ENCODE results near the gene NLRP11. TPM values are rescaled to one million over a fixed set of nuclear protein-coding genes. Genes with fewer than 3 reads are reported as not detected.

NLRP11 gene
- total RNA-seq: not detected

DNA sequence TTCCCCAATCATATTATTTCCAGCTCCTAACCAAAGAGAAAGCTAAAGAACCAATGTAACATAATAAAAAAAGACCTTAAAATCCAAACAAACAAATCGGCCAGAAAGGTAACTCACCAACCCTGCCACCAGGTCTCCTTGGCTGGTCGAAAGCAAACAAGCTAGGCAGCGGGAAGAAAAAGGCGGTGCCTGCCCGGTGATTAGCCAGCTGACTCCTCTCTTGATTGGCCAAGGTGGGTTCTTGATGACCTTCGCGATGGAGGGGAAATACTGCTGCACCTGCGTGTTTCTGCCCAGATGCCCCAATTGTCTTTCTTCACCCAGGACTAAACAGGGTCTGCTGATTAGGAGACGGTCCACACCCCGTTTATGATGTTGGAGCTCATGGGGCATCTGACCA lies at the start of gene NLRP11:
Gene NLRP11, minus strand, starts transcription at position 154 of the 400 bp plus-strand sequence. CDS start 13,825 bp downstream, outside the sequence.
- DNase-seq (ENCODE audit: extremely low spot score in 2 of 2): no peak
- no peak within 1 kb of the TSS for H3K27ac ChIP-seq
- H3K9me3 ChIP-seq: no peaks in the 10 kb centered on the region
- no peaks in the 10 kb centered on the region for H3K27me3 ChIP-seq
- TF ChIP-seq CTCF (IDR thresholded peaks at IDR 0.05): no peak
- intact Hi-C loops (cut with DNase I): no loop called here
- H3K36me3 ChIP-seq: no peaks in the 10 kb centered on the region
- no peak within 1 kb of the TSS for H3K4me3 ChIP-seq
- no peaks in the 10 kb centered on the region for H3K4me1 ChIP-seq

GRCh38 chr19:55877211-55877610 lies 45.4 kb upstream of the NLRP11 start:
- intact Hi-C loops (cut with DNase I): no loop called here
- DNase-seq (ENCODE audit: extremely low spot score in 2 of 2): no peak
- no peak overlapping the region for H3K27ac ChIP-seq

DNA sequence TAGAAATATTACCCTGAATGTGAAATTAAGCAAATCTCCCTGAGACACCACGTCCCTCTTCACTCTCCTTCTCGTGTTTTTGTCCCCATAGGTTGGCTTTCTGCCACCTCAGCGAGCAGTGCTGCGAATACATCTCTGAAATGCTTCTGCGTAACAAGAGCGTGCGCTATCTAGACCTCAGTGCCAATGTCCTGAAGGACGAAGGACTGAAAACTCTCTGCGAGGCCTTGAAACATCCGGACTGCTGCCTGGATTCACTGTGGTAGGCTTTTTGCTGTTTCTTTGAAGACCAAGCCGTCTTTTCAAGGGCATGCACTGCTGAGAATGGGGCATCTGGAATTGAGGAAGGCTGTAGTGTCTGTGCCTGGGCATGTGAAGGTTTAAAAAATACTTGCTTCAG lies 38.9 kb upstream of the NLRP11 start:
- no peak for TF ChIP-seq CTCF (IDR thresholded peaks at IDR 0.05)
- TF ChIP-seq POLR2AphosphoS5 (IDR thresholded peaks at IDR 0.05; ENCODE audit: insufficient read depth in 1 of 2, low read depth in 1 of 2): no peak
- TF ChIP-seq POLR2A (IDR thresholded peaks at IDR 0.05): no peak
- H3K36me3 ChIP-seq: no peaks in the 10 kb centered on the region
- H3K27ac ChIP-seq: no peak overlapping the region
- DNase-seq (ENCODE audit: extremely low spot score in 2 of 2): no peak
- H3K4me1 ChIP-seq: no peaks in the 10 kb centered on the region
- intact Hi-C loops (cut with DNase I): no loop called here
- H3K9me3 ChIP-seq: no peaks in the 10 kb centered on the region
- no peak overlapping the region for H3K4me3 ChIP-seq
- no peaks in the 10 kb centered on the region for H3K27me3 ChIP-seq

More at GRCh38 chr19:55877211-55877610, 45.4 kb upstream of the NLRP11 start:
- Histone ChIP-seq H3K27me3 (no peaks in the 10 kb centered on the region), H3K4me3 (no peak overlapping the region), H3K36me3 (no peaks in the 10 kb centered on the region), H3K4me1 (no peaks in the 10 kb centered on the region), H3K9me3 (no peaks in the 10 kb centered on the region)
- no peak for TF ChIP-seq POLR2A (IDR thresholded peaks at IDR 0.05)
- no peak for TF ChIP-seq CTCF (IDR thresholded peaks at IDR 0.05)
- no peak for TF ChIP-seq POLR2AphosphoS5 (IDR thresholded peaks at IDR 0.05; ENCODE audit: insufficient read depth in 1 of 2, low read depth in 1 of 2)

DNA sequence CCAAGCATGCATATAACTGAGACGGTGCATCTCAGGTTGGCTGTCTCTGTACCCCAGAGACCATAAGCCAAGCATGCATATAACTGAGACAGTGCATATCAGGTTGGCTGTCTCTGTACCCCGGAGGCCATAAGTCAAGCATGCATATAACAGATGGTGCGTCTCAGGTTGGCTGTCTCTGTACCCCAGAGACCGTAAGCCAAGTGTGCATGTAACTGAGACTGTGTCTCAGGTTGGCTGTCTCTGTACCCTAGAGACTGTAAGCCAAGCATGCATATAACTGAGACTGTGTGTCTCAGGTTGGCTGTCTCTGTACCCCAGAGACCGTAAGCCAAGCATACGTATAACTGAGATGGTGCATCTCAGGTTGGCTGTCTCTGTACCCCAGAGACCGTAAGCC lies 35.3 kb upstream of the NLRP11 start:
- no peak for DNase-seq (ENCODE audit: extremely low spot score in 2 of 2)
- TF ChIP-seq POLR2A (IDR thresholded peaks at IDR 0.05): no peak
- no peak for TF ChIP-seq CTCF (IDR thresholded peaks at IDR 0.05)
- no peak for TF ChIP-seq POLR2AphosphoS5 (IDR thresholded peaks at IDR 0.05; ENCODE audit: insufficient read depth in 1 of 2, low read depth in 1 of 2)
- intact Hi-C loops (cut with DNase I): no loop called here

DNA sequence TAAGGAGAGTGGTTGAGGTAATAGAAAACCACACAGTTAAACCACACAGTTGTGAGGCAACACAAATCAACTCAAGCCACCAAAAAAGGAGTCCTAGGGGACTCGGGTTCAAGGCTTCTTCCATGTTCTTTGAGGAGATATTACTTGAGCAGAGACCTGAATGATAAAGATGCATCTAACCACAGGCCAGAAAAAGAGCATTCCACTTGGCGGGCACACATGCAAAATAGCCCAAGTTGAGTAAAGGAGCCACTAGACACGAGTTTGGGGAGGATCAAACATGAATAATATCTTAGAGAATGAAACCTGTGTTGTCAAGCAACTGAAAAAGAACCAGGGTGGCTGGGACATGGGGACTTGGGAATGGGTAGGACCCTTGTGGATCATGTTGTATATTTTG lies 34.7 kb upstream of the NLRP11 start:
- Histone ChIP-seq H3K36me3 (no peaks in the 10 kb centered on the region), H3K4me1 (no peaks in the 10 kb centered on the region), H3K27ac (no peak overlapping the region), H3K4me3 (no peak overlapping the region), H3K9me3 (no peaks in the 10 kb centered on the region), H3K27me3 (no peaks in the 10 kb centered on the region)
- intact Hi-C loops (cut with DNase I): no loop called here
- DNase-seq (ENCODE audit: extremely low spot score in 2 of 2): no peak
- TF ChIP-seq POLR2AphosphoS5 (IDR thresholded peaks at IDR 0.05; ENCODE audit: insufficient read depth in 1 of 2, low read depth in 1 of 2) (no peak), CTCF (IDR thresholded peaks at IDR 0.05) (no peak), POLR2A (IDR thresholded peaks at IDR 0.05) (no peak)

More for the DNA sequence above, 35.3 kb upstream of the NLRP11 start:
- Histone ChIP-seq H3K27me3 (no peaks in the 10 kb centered on the region), H3K9me3 (no peaks in the 10 kb centered on the region), H3K27ac (no peak overlapping the region), H3K36me3 (no peaks in the 10 kb centered on the region), H3K4me1 (no peaks in the 10 kb centered on the region), H3K4me3 (no peak overlapping the region)
